Measurements from ENCODE around the gene ORAI3.

DNA sequence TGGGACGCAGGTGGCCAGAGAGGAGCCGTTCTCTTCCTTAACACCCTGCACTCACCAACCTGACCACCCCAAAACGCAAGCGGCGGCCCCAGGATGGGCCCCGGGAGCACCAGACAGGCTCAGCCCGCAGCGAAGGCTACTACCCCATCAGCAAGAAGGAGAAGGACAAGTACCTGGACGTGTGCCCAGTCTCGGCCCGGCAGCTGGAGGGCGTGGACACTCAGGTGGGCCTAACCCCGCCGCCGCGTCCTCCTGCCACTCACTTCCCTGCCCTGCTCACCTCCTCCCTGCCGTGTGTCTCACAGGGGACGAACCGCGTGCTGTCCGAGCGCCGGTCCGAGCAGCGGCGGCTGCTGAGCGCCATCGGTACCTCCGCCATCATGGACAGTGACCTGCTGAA is 31.6 kb downstream of the ORAI3 start:
- TF ChIP-seq, protein P1, sequence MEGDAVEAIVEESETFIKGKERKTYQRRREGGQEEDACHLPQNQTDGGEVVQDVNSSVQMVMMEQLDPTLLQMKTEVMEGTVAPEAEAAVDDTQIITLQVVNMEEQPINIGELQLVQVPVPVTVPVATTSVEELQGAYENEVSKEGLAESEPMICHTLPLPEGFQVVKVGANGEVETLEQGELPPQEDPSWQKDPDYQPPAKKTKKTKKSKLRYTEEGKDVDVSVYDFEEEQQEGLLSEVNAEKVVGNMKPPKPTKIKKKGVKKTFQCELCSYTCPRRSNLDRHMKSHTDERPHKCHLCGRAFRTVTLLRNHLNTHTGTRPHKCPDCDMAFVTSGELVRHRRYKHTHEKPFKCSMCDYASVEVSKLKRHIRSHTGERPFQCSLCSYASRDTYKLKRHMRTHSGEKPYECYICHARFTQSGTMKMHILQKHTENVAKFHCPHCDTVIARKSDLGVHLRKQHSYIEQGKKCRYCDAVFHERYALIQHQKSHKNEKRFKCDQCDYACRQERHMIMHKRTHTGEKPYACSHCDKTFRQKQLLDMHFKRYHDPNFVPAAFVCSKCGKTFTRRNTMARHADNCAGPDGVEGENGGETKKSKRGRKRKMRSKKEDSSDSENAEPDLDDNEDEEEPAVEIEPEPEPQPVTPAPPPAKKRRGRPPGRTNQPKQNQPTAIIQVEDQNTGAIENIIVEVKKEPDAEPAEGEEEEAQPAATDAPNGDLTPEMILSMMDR (IDR thresholded peaks at IDR 0.05) = no peak
- TF ChIP-seq, protein P2, sequence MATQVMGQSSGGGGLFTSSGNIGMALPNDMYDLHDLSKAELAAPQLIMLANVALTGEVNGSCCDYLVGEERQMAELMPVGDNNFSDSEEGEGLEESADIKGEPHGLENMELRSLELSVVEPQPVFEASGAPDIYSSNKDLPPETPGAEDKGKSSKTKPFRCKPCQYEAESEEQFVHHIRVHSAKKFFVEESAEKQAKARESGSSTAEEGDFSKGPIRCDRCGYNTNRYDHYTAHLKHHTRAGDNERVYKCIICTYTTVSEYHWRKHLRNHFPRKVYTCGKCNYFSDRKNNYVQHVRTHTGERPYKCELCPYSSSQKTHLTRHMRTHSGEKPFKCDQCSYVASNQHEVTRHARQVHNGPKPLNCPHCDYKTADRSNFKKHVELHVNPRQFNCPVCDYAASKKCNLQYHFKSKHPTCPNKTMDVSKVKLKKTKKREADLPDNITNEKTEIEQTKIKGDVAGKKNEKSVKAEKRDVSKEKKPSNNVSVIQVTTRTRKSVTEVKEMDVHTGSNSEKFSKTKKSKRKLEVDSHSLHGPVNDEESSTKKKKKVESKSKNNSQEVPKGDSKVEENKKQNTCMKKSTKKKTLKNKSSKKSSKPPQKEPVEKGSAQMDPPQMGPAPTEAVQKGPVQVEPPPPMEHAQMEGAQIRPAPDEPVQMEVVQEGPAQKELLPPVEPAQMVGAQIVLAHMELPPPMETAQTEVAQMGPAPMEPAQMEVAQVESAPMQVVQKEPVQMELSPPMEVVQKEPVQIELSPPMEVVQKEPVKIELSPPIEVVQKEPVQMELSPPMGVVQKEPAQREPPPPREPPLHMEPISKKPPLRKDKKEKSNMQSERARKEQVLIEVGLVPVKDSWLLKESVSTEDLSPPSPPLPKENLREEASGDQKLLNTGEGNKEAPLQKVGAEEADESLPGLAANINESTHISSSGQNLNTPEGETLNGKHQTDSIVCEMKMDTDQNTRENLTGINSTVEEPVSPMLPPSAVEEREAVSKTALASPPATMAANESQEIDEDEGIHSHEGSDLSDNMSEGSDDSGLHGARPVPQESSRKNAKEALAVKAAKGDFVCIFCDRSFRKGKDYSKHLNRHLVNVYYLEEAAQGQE (IDR thresholded peaks at IDR 0.05; ENCODE audit: insufficient read depth in 1 of 2, low read depth in 2 of 2, low read length in 1 of 2) = no peak

All from Panc1 (cell line).